Measurements from ENCODE around the gene TTLL4.

TTLL4 gene

GRCh38 chr2:218777276-218777990 is 66.8 kb downstream of the TTLL4 start:
- TF ChIP-seq CTCF (IDR thresholded peaks at IDR 0.05; ENCODE audit: low read depth, low read length, missing control alignments), result no peak
- H3K27ac ChIP-seq, result no peak overlapping the region
- no peaks in the 10 kb centered on the region for H3K27me3 ChIP-seq (replicated peaks)
- H3K4me3 ChIP-seq (ENCODE audit: low read depth, low read length), result no peak overlapping the region
- DNase-seq, result no peak
- no peaks in the 10 kb centered on the region for H3K36me3 ChIP-seq (replicated peaks)
- in situ Hi-C loops (cut with HindIII; ENCODE audit: low pct_ligation_motif_present, low sequenced_read_pairs), result no loop called here

GRCh38 chr2:218780046-218780445 is 69.4 kb downstream of the TTLL4 start:
- Histone ChIP-seq H3K4me3 (ENCODE audit: low read depth, low read length) (no peak overlapping the region), H3K27me3 (replicated peaks) (no peaks in the 10 kb centered on the region), H3K27ac (no peak overlapping the region), H3K36me3 (replicated peaks) (no peaks in the 10 kb centered on the region)
- in situ Hi-C loops (cut with HindIII; ENCODE audit: low pct_ligation_motif_present, low sequenced_read_pairs), result no loop called here
- no peak for TF ChIP-seq CTCF (IDR thresholded peaks at IDR 0.05; ENCODE audit: low read depth, low read length, missing control alignments)
- no peak for DNase-seq

- Histone ChIP-seq H3K36me3 (replicated peaks) (no peaks in the 10 kb centered on the region), H3K27ac (no peak overlapping the region), H3K4me3 (ENCODE audit: low read depth, low read length) (peak overlapping the region; percentile 62), H3K27me3 (replicated peaks) (no peaks in the 10 kb centered on the region)
- DNase-seq, result no peak
- in situ Hi-C loops (cut with HindIII; ENCODE audit: low pct_ligation_motif_present, low sequenced_read_pairs), result no loop called here
- TF ChIP-seq CTCF (IDR thresholded peaks at IDR 0.05; ENCODE audit: low read depth, low read length, missing control alignments), result no peak
Observed at GRCh38 chr2:218780851-218781690, 70.4 kb downstream of the TTLL4 start.

GRCh38 chr2:218781691-218782527 is 71.3 kb downstream of the TTLL4 start, which contains the start of gene CYP27A1:
Gene CYP27A1, plus strand, starts transcription at chr2:218782147. Its CDS starts 36 bp downstream, at chr2:218782183.
- DNase-seq, result no peak
- in situ Hi-C loops (cut with HindIII; ENCODE audit: low pct_ligation_motif_present, low sequenced_read_pairs), result no loop called here
- TF ChIP-seq CTCF (IDR thresholded peaks at IDR 0.05; ENCODE audit: low read depth, low read length, missing control alignments), result no peak
- no peak within 1 kb of the TSS for H3K27ac ChIP-seq
- H3K27me3 ChIP-seq (replicated peaks), result no peaks in the 10 kb centered on the region
- peak within 1 kb of the TSS; percentile 62 for H3K4me3 ChIP-seq (ENCODE audit: low read depth, low read length)
- no peaks in the 10 kb centered on the region for H3K36me3 ChIP-seq (replicated peaks)

- Histone ChIP-seq H3K36me3 (replicated peaks) (no peaks in the 10 kb centered on the region), H3K4me3 (ENCODE audit: low read depth, low read length) (peak overlapping the region; percentile 62), H3K27me3 (replicated peaks) (no peaks in the 10 kb centered on the region), H3K27ac (no peak overlapping the region)
- in situ Hi-C loops (cut with HindIII; ENCODE audit: low pct_ligation_motif_present, low sequenced_read_pairs), result no loop called here
- DNase-seq, result no peak
- TF ChIP-seq CTCF (IDR thresholded peaks at IDR 0.05; ENCODE audit: low read depth, low read length, missing control alignments), result no peak
Observed at GRCh38 chr2:218782528-218782844, 71.9 kb downstream of the TTLL4 start.

Data from brain microvascular endothelial cell (primary cell).